Thymus (tissue), 11 donors: Measurements from ENCODE around the gene FGD5. TPM values are rescaled to one million over a fixed set of nuclear protein-coding genes. Genes with fewer than 3 reads are reported as not detected.

Source experiments
- DNase-seq, 9 donors: peaks; one replicate each; pipeline ENCODE4 v3.0.0-alpha.2; 2013; ENCODE audit warnings: low spot score in 9 of 9, low read depth in 6 of 9, missing footprints in 1 of 9
- H3K27ac ChIP-seq, 2 donors: one replicate each; pipeline ENCODE4 v1.5.1; 2013; ENCODE audit warnings: control low read depth in 1 of 2, low read depth in 1 of 2, low read length in 1 of 2, mild to moderate bottlenecking in 1 of 2, moderate library complexity in 1 of 2
- H3K27me3 ChIP-seq, 2 donors: one replicate each; pipeline ENCODE4 v1.5.1; 2013; ENCODE audit warnings: low read length in 1 of 2; ENCODE audit not compliant: control insufficient read depth in 2 of 2, insufficient read depth in 1 of 2
- H3K36me3 ChIP-seq, 2 donors: one replicate each; pipeline ENCODE4 v1.5.1; 2013; ENCODE audit warnings: low read length in 1 of 2, mild to moderate bottlenecking in 1 of 2, moderate library complexity in 1 of 2; ENCODE audit not compliant: control insufficient read depth in 2 of 2, insufficient read depth in 2 of 2
- H3K4me1 ChIP-seq, 2 donors: one replicate each; pipeline ENCODE4 v1.5.1; 2013; ENCODE audit warnings: low read length in 2 of 2; ENCODE audit not compliant: control insufficient read depth in 2 of 2, insufficient read depth in 2 of 2
- H3K4me3 ChIP-seq, 2 donors: one replicate each; pipeline ENCODE4 v1.5.1; 2013; ENCODE audit warnings: low read length in 2 of 2, control low read depth in 1 of 2, mild to moderate bottlenecking in 1 of 2
- H3K9me3 ChIP-seq, 2 donors: one replicate each; pipeline ENCODE4 v1.5.1; 2013; ENCODE audit warnings: low read length in 1 of 2, mild to moderate bottlenecking in 1 of 2; ENCODE audit not compliant: control insufficient read depth in 2 of 2, insufficient read depth in 1 of 2
- WGBS: extraction: QIAGEN DNeasy Blood & Tissue Kit; methylation state at CpG from one replicate; pipeline ENCODE4 v1.1.7; 2013; 5-methylcytosine and 5-hydroxymethylcytosine counted together
- polyA plus RNA-seq: library from polyadenylated mRNA; stranded (reverse); fragments of 200-250 nt; gene quantifications from one replicate; pipeline ENCODE4 v1.2.3, GENCODE V29; 2013
- total RNA-seq: library from RNA; stranded (reverse); fragments of 120-200 nt; gene quantifications from one replicate; pipeline ENCODE4 v1.2.4, GENCODE V29; 2013
- donor health status: healthy.

Gene FGD5
- total and polyA plus RNA-seq, 2 donors: 2.0 to 2.9 TPM

DNA sequence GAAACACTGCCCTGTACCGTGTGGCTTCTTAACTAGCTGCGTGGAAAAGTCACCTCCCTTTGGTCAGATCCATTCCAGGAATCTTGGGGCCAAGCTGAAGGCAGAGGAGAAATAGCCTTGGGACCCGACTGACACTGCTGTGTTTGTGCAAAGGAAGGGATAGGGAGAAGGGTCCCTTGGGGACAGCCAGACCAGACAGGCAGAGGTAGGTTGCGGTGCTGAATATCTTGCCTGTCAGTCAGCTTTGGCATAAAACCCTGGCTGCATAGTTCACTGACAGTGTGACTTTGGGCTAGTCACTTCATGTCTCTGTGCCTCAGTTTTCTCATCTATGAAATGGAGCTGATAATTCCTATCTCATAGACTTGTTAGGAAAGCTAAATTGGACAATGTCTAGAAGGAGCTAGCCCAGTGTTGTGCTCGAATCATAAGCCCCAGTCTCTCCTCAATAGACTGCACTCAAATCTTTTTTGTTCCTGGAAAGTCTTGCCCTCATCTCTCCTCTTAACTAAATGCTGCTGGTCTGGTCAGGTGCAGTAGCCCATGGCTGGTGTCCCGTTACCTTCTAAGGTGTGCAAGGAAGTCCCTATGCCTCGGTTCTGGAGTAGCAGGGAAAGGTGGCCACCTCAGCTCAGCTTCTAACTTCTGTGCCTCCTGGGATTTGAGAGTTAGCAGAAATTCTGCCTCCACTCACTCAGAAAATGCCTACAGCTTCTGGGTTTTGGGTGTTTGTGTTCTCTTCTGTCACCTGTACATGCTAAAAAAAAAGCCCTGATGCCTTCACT is 25.8 kb downstream of the FGD5 start:
- Histone ChIP-seq H3K27me3 (peaks cover 0 to 2% of the 10 kb centered on the region in 2 donors), H3K9me3 (no peaks in the 10 kb centered on the region), H3K4me3 (no peak overlapping the region), H3K4me1 (peaks cover 0 to 11% of the 10 kb centered on the region in 2 donors), H3K36me3 (no peaks in the 10 kb centered on the region), H3K27ac (no peak overlapping the region)
- 92% methylated on average over 7 of the region's 7 CpGs for WGBS
- DNase-seq: no peak

DNA sequence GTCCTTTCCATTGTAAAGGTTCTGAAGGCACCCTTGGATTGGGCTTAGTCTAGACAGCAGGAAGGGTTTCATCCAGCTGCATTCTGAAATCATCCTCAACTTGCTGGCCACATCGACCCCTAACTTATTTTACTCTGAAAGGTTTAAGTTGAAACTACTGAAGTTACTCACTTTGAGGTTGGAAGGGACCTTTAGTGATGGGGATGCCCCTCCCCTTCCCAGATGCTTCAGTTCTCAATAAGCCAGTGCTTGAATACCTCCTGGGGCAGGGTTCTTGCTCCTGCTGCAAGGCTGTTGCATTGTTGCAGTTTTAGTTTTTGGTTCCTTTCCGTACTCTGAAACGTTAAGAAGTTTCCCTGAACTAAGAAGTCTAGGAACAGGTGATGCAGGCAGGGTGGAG is 26.4 kb downstream of the FGD5 start:
- Histone ChIP-seq H3K27ac (no peak overlapping the region), H3K4me3 (no peak overlapping the region), H3K9me3 (no peaks in the 10 kb centered on the region), H3K27me3 (peaks cover 0 to 2% of the 10 kb centered on the region in 2 donors), H3K4me1 (peaks cover 0 to 17% of the 10 kb centered on the region in 2 donors), H3K36me3 (no peaks in the 10 kb centered on the region)
- WGBS: 69% methylated on average over 3 of the region's 3 CpGs
- DNase-seq: no peak

DNA sequence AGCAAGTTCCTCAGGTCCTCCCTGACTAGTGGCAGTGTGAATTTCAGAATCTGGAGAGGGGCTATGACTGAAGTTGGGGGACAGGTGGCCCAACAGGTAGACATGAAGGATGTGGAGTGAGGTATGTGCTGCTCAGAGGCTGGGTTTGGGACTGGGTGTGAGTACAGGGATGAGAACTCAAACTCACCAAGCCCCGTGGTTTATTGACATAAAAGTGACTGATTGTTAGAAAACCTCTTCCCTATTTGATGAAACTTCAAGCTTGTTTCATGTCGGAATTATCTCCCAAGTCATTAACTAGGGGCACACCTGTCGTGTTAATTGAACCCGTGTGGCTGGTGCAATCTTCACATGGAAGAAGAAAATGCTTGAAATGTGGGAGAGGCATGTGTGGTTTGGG is 27.1 kb downstream of the FGD5 start:
- Histone ChIP-seq H3K4me1 (peaks cover 0 to 18% of the 10 kb centered on the region in 2 donors), H3K4me3 (no peak overlapping the region), H3K27ac (no peak overlapping the region), H3K9me3 (no peaks in the 10 kb centered on the region), H3K27me3 (peaks cover 0 to 2% of the 10 kb centered on the region in 2 donors), H3K36me3 (no peaks in the 10 kb centered on the region)
- 82% methylated on average over 4 of the region's 4 CpGs for WGBS
- DNase-seq: no peak

DNA sequence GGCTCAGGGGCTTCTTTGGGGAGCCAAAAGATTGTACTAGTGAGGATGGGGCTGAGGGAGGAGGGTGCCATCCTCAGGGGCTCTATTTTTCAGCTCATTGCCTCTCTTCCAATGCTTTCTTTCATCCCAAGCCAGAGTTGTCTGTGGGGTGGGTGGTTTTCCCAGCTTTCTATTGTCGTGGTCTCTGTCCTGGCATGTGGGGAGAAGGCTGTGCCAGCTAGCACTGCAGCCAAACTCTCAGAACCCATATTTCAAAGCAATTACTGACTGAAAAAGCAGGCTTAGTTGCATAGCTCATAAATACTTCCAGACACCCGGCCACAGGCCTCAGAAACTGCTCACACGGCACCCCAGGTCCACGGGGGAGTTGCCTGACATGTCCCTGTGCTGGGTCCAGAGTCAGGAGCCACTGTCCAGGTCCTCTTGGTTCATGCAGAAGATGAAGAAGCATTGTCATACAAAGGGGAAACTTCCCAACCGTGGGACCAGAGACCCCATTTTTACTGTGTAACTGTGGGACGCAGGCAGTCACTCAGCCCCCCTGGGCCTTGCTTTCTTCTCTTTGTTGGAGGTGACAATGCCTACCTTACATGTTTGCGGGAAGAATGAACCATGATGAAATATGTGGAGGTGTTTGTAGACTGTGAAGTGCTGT is 27.6 kb downstream of the FGD5 start:
- Histone ChIP-seq H3K9me3 (no peaks in the 10 kb centered on the region), H3K36me3 (no peaks in the 10 kb centered on the region), H3K4me1 (peaks cover 0 to 18% of the 10 kb centered on the region in 2 donors), H3K4me3 (no peak overlapping the region), H3K27ac (no peak overlapping the region), H3K27me3 (peaks cover 0 to 2% of the 10 kb centered on the region in 2 donors)
- 91% methylated on average over 7 of the region's 7 CpGs for WGBS
- no peak for DNase-seq

DNA sequence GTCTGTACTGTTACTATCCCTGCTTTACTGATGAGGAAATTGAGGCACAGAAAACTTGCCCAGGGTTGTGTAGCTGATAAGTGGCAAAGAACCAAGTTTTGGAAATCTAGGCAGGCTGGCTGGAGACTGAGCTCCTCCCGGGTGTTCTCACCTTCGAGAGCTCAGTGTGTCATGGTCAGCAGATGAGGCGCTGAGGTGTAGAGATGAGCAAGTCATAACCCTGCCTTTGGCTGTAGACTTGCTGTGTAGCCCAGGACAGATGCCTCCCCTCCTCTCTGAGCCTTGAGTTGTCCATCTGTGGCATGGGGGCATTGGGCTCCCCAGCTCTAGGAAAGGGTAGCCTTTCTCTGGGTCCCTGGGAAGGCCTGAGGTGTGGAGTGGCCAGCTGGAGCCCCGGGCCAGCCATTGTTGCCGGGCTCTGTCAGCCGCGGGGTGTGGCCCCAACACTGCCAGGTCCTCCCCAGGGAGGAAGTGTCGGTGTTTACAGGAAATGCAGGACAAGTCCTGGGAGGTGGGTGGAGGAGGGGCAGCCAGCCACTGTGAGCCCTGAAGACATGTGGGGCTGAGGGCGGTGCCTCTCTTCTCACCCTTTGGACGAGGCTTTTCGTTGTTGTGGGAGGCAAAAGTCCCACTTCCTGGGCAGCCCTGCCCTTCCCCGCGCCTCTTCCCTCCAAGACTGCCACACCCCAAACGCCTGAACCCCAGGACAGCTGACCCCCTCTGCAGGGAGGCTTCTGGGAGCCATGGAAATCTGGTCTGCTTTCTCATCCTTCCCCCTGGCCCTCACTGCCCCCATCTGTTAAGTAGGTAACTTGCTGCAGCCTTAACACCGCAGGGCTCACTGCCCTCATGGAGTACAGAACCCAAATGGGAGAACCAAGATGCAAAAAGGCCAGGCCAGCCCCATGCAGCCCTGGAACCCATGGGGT is 29.1 kb downstream of the FGD5 start:
- 49% methylated on average over 15 of the region's 15 CpGs for WGBS
- peaks cover 0 to 18% of the 10 kb centered on the region in 2 donors for H3K4me1 ChIP-seq
- H3K27me3 ChIP-seq: peaks cover 0 to 2% of the 10 kb centered on the region in 2 donors
- H3K4me3 ChIP-seq: no peak overlapping the region
- no peak overlapping the region for H3K27ac ChIP-seq
- H3K36me3 ChIP-seq: no peaks in the 10 kb centered on the region
- DNase-seq: no peak
- no peaks in the 10 kb centered on the region for H3K9me3 ChIP-seq

DNA sequence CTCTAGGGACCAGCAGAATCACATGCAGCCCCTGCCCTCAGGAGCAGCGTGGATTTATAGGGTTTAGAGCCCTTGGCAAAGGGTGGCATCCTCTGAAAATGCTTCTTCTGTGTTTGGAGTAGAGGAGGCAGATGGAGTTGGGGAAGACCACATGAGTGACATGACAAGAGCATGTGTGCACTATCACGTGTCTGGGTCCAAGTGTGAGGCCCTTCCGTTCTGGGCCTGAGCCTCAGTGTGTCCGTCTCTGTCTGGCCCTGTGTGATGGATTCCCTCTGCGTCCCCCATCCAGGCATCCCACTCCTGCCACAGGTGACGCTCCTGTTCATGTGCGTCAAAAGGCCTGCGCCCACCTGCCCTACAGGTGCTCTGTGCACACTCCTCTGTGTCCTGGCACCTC is 30.1 kb downstream of the FGD5 start:
- no peak for DNase-seq
- Histone ChIP-seq H3K9me3 (no peaks in the 10 kb centered on the region), H3K4me1 (peaks cover 0 to 18% of the 10 kb centered on the region in 2 donors), H3K4me3 (no peak overlapping the region), H3K36me3 (no peaks in the 10 kb centered on the region), H3K27me3 (peaks cover 0 to 2% of the 10 kb centered on the region in 2 donors), H3K27ac (no peak overlapping the region)
- WGBS: 92% methylated on average over 8 of the region's 8 CpGs

DNA sequence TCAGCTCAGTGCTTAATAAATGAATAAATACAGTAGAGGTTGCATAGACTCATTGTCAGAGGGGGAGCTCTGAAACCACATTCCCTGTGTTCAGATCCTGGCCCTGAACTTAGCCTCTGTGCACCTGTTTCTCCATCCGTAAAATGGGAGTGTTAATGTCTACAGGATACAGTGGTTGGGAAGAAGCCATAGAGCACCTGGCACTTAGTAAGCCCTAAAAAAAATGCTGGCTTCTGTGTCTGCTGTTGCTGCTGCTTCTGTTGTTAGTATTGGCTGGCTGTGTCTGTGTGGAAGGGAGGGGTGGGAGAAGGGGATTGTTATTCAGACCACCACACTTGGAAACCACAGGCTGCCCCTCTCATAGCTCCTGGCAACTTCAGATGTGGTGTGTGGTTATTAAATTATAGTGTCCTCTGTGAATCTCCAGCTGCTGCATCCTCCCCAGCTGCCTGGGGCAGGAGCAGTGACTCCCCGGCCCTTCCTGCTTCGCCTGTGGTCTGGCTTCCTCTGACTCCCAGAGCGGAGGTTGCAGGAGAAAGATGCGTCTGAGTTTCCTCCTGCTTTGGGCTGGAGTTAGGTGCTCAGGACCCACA is 31.0 kb downstream of the FGD5 start:
- Histone ChIP-seq H3K27ac (no peak overlapping the region), H3K36me3 (no peaks in the 10 kb centered on the region), H3K9me3 (no peaks in the 10 kb centered on the region), H3K27me3 (peaks cover 0 to 2% of the 10 kb centered on the region in 2 donors), H3K4me3 (no peak overlapping the region), H3K4me1 (peaks cover 0 to 18% of the 10 kb centered on the region in 2 donors)
- WGBS: 17% methylated on average over 5 of the region's 5 CpGs
- DNase-seq: no peak

DNA sequence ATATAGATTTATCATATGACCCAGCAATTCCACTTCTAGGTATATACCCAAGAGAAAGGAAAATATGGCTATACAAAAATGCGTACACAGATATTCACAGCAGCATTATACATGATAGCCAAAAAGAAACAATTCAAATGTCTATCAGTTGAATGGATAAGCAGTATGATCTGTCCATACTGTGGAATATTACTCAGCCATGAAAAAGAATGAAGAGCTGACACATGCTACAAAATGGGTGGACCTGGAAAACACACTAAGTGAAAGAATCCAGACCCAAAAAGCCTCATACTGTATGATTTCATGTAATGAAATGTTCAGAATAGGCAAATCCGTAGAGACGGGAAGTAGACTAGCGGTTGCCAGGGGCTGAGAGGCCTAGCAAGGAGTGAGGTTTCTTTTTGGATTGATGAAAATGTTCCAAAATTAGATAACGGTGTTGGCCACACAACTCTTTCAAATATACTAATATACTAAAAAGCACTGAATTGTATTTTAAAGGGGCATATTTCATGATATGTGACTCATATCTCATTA is 33.4 kb downstream of the FGD5 start:
- Histone ChIP-seq H3K9me3 (no peaks in the 10 kb centered on the region), H3K36me3 (no peaks in the 10 kb centered on the region), H3K4me3 (no peak overlapping the region), H3K27ac (no peak overlapping the region), H3K27me3 (peaks cover 0 to 2% of the 10 kb centered on the region in 2 donors), H3K4me1 (peaks cover 0 to 18% of the 10 kb centered on the region in 2 donors)
- 91% methylated on average over 5 of the region's 5 CpGs for WGBS
- no peak for DNase-seq
